H1 (cell line): Measurements from ENCODE around the gene GAS2L1. TPM values are rescaled to one million over a fixed set of nuclear protein-coding genes. Genes with fewer than 3 reads are reported as not detected.

ENCODE experiments used
- ASH2L ChIP-seq: fragments of 200-600, 300-600 bp; sonication (generic); IDR thresholded peaks from one replicate; pipeline ENCODE4 v1.7.1; 2017; ENCODE audit warnings: low read length
- BCL11A ChIP-seq, 2 experiments: IDR thresholded peaks; one replicate each; pipeline ENCODE4 v1.6.1; 2011; ENCODE audit warnings: low read depth in 2 of 2, low read length in 2 of 2, mild to moderate bottlenecking in 2 of 2
- CBX5 ChIP-seq: fragments of 300-800, 300-1000 bp; sonication (generic); IDR thresholded peaks from 2 replicates; pipeline ENCODE4 v1.7.1; 2016; ENCODE audit warnings: antibody characterized with exemption, low read length, low read depth
- CHD7 ChIP-seq: fragments of 300-600 bp; sonication (generic); IDR thresholded peaks from 2 replicates; pipeline ENCODE4 v1.7.1; 2012; ENCODE audit warnings: low read length, moderate library complexity, mild to moderate bottlenecking, inconsistent platforms; ENCODE audit not compliant: insufficient replicate concordance
- CTBP2 ChIP-seq: IDR thresholded peaks from 2 replicates; pipeline ENCODE4 v1.7.0; 2011; ENCODE audit warnings: borderline replicate concordance, mild to moderate bottlenecking, moderate library complexity, mixed read lengths, low read length; ENCODE audit not compliant: insufficient read depth, insufficient read length
- EGR1 ChIP-seq: IDR thresholded peaks from 2 replicates; pipeline ENCODE4 v1.6.1; 2011; ENCODE audit warnings: low read depth, low read length, borderline replicate concordance
- EP300 ChIP-seq, 2 experiments: IDR thresholded peaks; 1 replicate in 1 of 2; 2 replicates in 1 of 2; pipeline ENCODE4 v1.6.1; 2011 to 2012; ENCODE audit warnings: low read depth in 2 of 2, low read length in 2 of 2, mild to moderate bottlenecking in 2 of 2, borderline replicate concordance in 1 of 2, inconsistent platforms in 1 of 2, moderate library complexity in 1 of 2
- GTF2F1 ChIP-seq: IDR thresholded peaks from 2 replicates; pipeline ENCODE4 v1.6.1; 2012; ENCODE audit warnings: low read depth, low read length, improper control_type of control experiment, borderline replicate concordance
- NRF1 ChIP-seq: IDR thresholded peaks from 2 replicates; pipeline ENCODE4 v1.6.1; 2011; ENCODE audit warnings: mild to moderate bottlenecking, low read depth, low read length, improper control_type of control experiment
- TEAD4 ChIP-seq: IDR thresholded peaks from 2 replicates; pipeline ENCODE4 v1.6.1; 2012; ENCODE audit warnings: low read depth, low read length, inconsistent platforms, mixed read lengths
- YY1 ChIP-seq: IDR thresholded peaks from 2 replicates; pipeline ENCODE4 v1.6.1; 2011; ENCODE audit warnings: low read depth, mild to moderate bottlenecking, low read length
- polyA plus RNA-seq, 7 experiments: library from polyadenylated mRNA; depleted of rRNA in 3 of 7; stranded (reverse) in 5 of 7; unstranded in 2 of 7; fragments of >200 nt in 5 of 7; fragments of 200-250 nt in 2 of 7; gene quantifications; 1 replicate in 5 of 7; 2 replicates in 1 of 7; 4 replicates in 1 of 7; pipeline versions ENCODE4 v1.2.1 to v1.2.3, GENCODE V29; 2011 to 2013; ENCODE audit warnings: missing spikeins in 2 of 7, mixed read lengths in 2 of 7
- total RNA-seq: library from RNA; stranded (reverse); fragmentation: NEBNext Ultra II Directional; extraction: Animal tissue kit (Norgen Biotek cat#: 25700); gene quantifications from 2 replicates; pipeline ENCODE4 v1.2.1, GENCODE V29; 2021

Gene GAS2L1
- total and polyA plus RNA-seq, 2 of the 8 experiments (the other 6 are each of a cell fraction or from before 2014, with no cell fraction given) = 3.6 to 10.1 TPM

- TF ChIP-seq CHD7 = no peak
- TF ChIP-seq CBX5 = no peak
- no peak for TF ChIP-seq EGR1
- no peak for TF ChIP-seq ASH2L
- no peak for TF ChIP-seq EP300 (IDR thresholded peaks at IDR 0.05; ENCODE audit: borderline replicate concordance in 1 of 2, low read depth in 2 of 2, low read length in 2 of 2)
- no peak for TF ChIP-seq YY1
- TF ChIP-seq TEAD4 = no peak
- TF ChIP-seq NRF1 = no peak
- TF ChIP-seq BCL11A (IDR thresholded peaks at IDR 0.05; ENCODE audit: low read depth in 2 of 2, low read length in 2 of 2) = no peak
- TF ChIP-seq CTBP2 = no peak
- no peak for TF ChIP-seq GTF2F1
These were observed 37.7 kb downstream of the GAS2L1 start (continued) for GRCh38 chr22:29344137-29344536.
